GM20000 (cell line): ENCODE measurements around the gene TCFL5.

Source experiments
- DNase-seq: peaks from one replicate; pipeline ENCODE4 v3.0.0; 2012; ENCODE audit warnings: low spot score
- CTCF ChIP-seq: IDR thresholded peaks from 2 replicates; pipeline ENCODE4 v1.5.1; 2012; ENCODE audit warnings: mild to moderate bottlenecking, control low read depth; ENCODE audit errors: extremely low read depth, missing control alignments

TCFL5 gene

DNA sequence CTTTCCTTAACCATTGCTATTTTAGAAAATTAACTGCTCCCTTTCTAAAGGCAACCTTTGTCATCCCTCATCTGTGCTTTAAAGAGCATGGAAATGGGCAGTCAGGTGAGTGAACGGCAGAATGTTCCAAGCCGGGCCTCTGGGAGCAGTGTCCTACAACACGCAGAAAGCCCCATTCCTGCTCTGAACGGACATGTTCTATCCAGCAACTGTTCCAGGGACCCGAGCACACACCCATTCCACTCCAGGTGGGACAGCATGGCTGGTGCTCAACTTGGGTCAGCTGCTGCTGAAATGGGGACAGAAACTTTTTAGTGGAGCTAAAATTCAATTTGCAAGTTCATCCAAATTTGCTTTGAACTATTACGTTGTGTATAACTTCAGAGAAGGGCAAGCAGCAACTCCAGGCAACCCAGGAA, 38.0 kb upstream of the TCFL5 start:
- TF ChIP-seq CTCF, result no peak
- DNase-seq, result no peak

DNA sequence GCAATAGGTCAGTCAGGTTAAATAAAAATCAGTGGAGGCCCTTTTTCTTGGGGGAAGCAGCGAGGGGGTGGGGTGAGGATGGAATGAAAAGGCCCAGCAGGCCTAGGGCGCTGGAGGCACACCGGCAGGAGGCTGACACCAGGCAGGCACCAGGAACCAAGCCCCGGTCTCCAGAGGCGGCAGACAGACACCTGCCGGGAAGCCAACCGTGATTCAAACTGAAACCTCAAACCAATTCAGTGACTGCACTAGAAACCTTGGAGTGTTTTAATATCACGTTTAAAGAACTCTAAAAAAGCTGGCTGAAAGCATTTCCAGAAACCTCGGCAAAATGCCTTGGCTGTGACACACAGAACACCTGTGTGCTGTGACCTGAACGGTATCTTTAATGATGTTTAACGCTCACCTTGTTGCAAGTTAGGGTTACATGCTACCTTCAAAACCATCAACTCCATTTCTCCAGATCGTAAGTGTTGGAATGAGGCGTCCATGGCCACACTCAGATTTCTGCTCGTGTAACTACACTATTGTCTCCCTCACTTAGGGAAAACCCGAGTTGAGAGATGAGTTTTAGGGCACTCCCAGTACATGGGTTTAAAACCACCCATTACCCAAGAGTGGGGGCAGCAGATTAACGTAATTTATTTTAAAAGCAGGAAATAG, 37.5 kb upstream of the TCFL5 start:
- DNase-seq, result peak; percentile 73
- TF ChIP-seq CTCF, result no peak

DNA sequence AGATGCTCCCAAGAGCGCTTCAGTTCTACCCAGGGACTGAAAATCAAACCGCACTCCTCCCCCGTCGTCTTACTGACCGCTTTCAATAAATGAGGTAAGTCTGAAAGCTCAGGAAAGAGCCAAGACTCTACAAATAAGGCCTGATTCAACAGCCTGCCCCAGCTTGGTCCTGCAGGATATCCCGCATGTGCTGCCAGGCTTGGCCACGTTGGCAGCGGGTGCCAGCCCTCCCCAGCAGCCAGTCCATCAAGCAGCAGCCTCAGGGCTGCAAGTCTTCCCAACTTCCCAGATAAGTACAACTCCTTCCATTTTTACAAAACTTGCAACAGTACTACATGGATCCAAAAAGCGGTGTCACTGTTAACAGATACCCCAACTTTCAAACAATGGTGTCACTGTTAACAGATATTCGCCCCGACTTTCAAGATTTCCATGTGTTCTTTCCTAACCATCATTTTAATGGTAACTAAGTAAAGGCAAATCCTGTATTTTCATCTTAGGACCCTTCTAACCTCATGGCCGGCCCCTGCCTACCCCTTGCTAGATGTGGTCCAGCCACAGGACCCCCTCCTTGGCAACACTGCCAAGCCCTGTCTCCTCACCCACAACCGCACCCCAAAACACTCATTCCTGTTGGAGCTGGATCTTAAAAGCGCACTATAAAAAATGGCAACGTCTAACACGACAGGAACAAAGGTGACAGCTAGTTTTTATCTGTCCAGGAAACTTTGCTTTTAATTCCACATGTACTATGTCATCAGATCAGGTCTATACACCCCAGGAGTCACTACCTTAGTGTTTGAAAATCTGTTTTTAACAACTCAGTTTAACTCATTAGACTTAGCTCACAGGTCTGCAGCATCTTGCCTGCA, 36.7 kb upstream of the TCFL5 start:
- no peak for TF ChIP-seq CTCF
- DNase-seq, result no peak

DNA sequence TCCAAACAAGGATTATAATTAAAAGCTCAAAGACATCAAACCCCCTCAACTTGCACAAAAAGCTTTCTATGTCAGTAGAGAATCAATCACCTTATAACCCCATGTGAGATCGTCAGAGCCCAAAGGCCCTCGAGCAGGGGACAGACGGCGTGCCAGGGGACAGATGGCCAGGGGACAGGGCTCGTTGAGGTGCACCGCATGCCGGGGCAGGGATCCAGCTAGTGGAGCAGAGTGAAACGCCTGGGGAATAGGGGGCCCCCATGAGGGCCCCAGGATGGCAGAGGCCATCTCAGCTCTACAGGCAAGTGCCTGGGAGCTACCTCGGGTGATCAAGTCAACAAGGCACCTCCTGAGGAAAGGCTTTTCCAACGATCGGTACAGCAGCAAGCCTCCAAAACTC, 36.0 kb upstream of the TCFL5 start:
- no peak for DNase-seq

DNA sequence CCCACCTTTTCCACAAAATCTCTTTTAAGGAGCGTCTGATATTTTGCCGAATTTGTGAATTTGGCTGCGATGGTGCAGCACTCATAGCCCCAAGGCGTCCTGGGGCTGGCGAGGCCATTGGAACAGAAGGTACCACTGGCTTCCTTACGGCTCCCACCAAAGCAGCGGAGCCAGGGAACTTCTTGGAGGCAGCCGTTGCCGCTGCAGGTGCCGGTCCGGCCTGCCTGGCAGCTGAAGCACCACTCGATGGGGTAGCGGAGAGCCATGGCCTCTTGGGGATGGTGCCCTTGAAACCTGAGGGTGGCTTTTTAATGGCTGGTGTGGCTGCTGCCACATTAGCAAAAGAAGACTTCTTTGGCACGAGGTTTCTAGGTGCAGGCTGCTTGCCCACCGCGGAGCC, 34.9 kb upstream of the TCFL5 start:
- DNase-seq, result no peak
- no peak for TF ChIP-seq CTCF

More for the DNA sequence above, 36.0 kb upstream of the TCFL5 start:
- no peak for TF ChIP-seq CTCF

GRCh38 chr20:62895539-62895938, 33.9 kb upstream of the TCFL5 start:
- no peak for TF ChIP-seq CTCF
- no peak for DNase-seq

DNA sequence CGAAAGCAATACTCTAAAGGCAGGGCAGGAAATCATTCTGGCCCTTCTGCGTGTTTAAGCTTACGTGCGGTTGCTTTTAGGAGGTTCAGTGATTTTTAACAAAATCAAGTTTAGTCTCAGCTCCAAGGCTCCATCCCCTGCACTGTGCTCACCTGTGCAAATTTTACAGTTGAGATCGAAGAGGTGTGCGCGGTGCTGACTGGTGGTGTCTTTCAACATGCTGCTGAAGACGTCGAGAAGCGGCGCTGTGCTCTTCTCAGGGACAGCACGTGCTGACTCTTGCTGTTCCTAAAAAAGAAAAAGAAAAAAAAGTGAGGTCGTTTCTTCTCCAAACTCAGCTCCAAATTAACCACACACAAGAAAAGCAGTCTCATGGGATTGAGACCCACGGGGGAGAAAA, 32.6 kb upstream of the TCFL5 start:
- no peak for TF ChIP-seq CTCF
- DNase-seq, result no peak
